OCI-LY3 (cell line): ENCODE measurements around the gene MED12L.

Source experiments
- CTCF ChIP-seq: fragments of 200-600, 300-600 bp; sonication (generic); IDR thresholded peaks from 2 replicates; pipeline ENCODE4 v1.5.1; 2014; ENCODE audit warnings: antibody characterized with exemption, low read length, low read depth
- EZH2phosphoT487 ChIP-seq: fragments of 200-600 bp; shearing (Covaris generic); IDR thresholded peaks from 2 replicates; pipeline ENCODE4 v1.6.1; 2018; ENCODE audit warnings: antibody characterized with exemption, mixed run types, low read depth

GRCh38 chr3:151264605-151265004 is 179.1 kb downstream of the MED12L start:
- TF ChIP-seq CTCF (no peak), EZH2phosphoT487 (no peak)
